LHCN-M2 (cell line): Measurements from ENCODE around the gene GPR171. TPM values are rescaled to one million over a fixed set of nuclear protein-coding genes. Genes with fewer than 3 reads are reported as not detected.

Experiments
- DNase-seq: peaks from one replicate; pipeline ENCODE4 v3.0.0-alpha.2; 2012; ENCODE audit warnings: low read depth
- total RNA-seq: library from RNA; depleted of rRNA; stranded (reverse); fragments of >200 nt; gene quantifications from 2 replicates; pipeline ENCODE4 v1.2.3, GENCODE V29; 2014

GPR171 gene
- total RNA-seq, 1 experiment from 2014 or later = not detected

GRCh38 chr3:151213881-151214280, 10.9 kb upstream of the GPR171 start:
- no peak for DNase-seq

- DNase-seq = no peak
These were observed 10.1 kb upstream of the GPR171 start for GRCh38 chr3:151213151-151213550.

GRCh38 chr3:151210676-151211381, 7.8 kb upstream of the GPR171 start:
- DNase-seq = no peak

GRCh38 chr3:151209654-151210053, 6.6 kb upstream of the GPR171 start:
- no peak for DNase-seq

DNA sequence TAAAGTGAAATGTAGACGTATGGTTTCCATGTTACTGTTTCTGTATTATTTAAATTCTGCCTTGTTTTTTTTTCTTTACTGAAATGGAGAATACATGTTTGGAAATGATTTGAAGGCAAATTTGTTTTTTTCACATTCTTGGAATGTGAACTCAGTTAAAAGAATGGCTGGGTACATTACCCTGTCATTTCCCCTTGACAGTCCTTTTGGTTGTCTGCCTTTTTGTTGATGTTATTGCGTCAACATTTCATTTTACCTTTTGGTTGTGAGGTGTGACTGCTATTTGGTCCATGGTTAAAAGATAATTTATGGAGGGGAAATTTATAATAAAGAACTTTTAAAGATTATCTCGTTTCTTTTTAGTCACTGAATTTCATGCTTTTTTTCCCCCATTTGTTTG, 3.2 kb upstream of the GPR171 start:
- no peak for DNase-seq

GRCh38 chr3:151205482-151205881, 2.5 kb upstream of the GPR171 start:
- DNase-seq = no peak

- no peak for DNase-seq
These were observed 1.8 kb upstream of the GPR171 start for GRCh38 chr3:151204530-151205402.

DNA sequence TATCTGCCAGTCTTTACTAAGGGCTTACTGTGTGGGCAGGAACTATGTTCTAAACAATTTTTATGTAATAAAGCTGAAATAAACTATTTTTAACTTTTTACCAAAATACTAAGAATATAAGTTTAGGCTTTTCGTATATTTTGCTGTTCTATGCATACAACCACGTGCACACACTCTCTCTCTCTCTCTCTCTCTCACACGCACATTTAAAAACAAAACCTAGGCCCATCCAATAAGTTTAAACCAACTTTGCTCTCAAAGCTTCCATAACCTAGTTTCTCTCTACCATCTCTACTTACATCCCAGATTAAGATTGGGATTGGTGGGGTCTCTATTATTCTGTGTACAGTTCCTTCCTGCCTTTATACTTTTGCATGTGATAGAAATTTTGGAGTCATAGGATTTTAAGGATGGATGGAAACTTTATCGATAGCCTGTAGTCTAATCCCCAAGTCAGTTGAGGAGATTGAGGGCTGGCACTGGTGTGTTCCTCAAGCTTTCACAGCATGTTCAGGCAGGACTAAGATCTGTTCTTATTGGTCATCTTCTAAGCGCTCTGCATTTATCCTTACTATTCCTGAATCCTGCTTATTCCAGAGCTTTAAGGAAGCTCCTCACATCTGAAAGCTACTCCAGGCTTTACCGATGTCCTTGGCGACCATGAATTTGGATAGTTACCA, 1.8 kb downstream of the GPR171 start:
- DNase-seq = no peak

GRCh38 chr3:151200586-151200985, 2.4 kb downstream of the GPR171 start:
- no peak for DNase-seq

GRCh38 chr3:151199554-151200438, 3.2 kb downstream of the GPR171 start:
- DNase-seq = no peak

- no peak for DNase-seq
These were observed 4.2 kb downstream of the GPR171 start for GRCh38 chr3:151198849-151199248.

GRCh38 chr3:151197981-151198767, 4.8 kb downstream of the GPR171 start:
- DNase-seq = no peak

DNA sequence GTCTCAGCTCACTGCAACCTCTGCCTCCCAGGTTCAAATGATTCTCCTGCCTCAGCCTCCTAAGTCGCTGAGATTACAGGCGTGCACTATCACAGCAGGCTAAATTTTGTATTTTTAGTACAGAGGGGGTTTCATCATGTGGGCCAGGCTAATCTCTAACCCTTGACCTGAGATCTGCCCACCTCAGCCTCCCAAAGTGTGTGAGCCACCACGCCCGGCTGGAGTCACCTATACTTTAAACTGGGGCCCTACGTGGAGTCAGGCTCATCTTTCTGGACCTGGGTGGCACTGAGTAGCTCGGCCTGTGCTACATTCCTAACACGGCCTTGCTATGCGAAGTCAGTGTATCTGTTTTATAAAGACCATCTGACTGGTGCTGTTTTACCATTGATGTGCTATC, 5.8 kb downstream of the GPR171 start:
- no peak for DNase-seq

DNA sequence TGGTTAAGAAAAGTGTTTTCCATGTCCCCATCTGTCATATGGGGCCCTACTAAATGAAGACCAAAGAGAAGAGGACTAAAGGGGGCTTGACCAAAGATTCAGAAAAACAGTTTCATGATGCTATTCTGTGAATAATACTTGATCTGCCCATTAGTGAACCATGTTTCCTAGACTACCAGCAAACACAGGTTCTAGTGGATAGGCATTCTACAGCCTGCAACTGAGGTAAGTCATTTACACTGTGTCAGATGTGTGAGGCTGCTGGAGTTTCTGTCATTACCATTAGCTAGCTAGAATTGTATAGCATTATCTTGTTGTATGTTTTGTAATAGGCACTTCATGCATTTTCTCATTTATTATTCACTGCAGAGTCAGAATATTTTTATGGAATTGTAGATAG, 6.6 kb downstream of the GPR171 start:
- DNase-seq = no peak

DNA sequence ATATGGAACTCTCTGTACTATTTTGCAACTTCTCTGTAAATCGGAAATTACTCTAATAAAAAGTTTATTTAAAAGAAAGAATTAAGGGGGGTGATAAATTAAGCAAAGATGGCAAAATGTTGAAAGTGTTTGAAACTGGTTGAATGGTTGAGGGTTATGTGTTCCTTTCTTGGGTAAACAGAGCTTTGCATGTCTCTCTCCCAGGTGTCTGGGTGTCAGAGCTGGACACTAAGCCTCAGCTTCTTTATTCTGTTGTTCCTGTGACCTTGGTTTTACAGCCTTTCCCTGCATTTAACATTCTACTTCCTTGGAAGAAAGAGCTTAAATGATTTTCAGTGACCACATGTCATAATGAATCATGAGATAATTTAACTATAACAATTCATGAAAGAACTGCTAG, 7.2 kb downstream of the GPR171 start:
- DNase-seq = no peak

GRCh38 chr3:151192545-151192944, 10.5 kb downstream of the GPR171 start:
- DNase-seq = no peak

GRCh38 chr3:151191095-151191494, 11.9 kb downstream of the GPR171 start:
- DNase-seq = no peak

- no peak for DNase-seq
These were observed 19.7 kb downstream of the GPR171 start for GRCh38 chr3:151183265-151183671.

- no peak for DNase-seq
These were observed 20.5 kb downstream of the GPR171 start for GRCh38 chr3:151182349-151183079.
